Hypothalamus (tissue), 51 donors: ENCODE results near the gene MORN1.

Experiments
- DNase-seq, 51 donors: peaks; one replicate each; lab custom pipeline; 2025; lab: John Stamatoyannopoulos, UW

Gene MORN1

GRCh38 chr1:2388004-2388913, 3.1 kb downstream of the MORN1 start:
- no peak for DNase-seq

- DNase-seq, result no peak
Observed at GRCh38 chr1:2386636-2387611, 4.4 kb downstream of the MORN1 start.

- DNase-seq, result no peak
Observed at GRCh38 chr1:2385606-2386280, 5.6 kb downstream of the MORN1 start.

- DNase-seq, result peak in 1 of 51 donors; percentile 41
Observed at GRCh38 chr1:2384941-2385481, 6.3 kb downstream of the MORN1 start.

GRCh38 chr1:2384130-2384860, 7.1 kb downstream of the MORN1 start:
- no peak for DNase-seq

- no peak for DNase-seq
Observed at GRCh38 chr1:2383576-2383975, 7.8 kb downstream of the MORN1 start.

- DNase-seq, result peak in 6 of 51 donors; percentile 9 to 22 (median 11)
Observed at GRCh38 chr1:2382621-2383361, 8.6 kb downstream of the MORN1 start.

- DNase-seq, result peak in 47 of 51 donors; percentile 7 to 86 (median 59)
Observed at GRCh38 chr1:2381741-2382620, 9.4 kb downstream of the MORN1 start.

GRCh38 chr1:2380816-2381591, 10.3 kb downstream of the MORN1 start:
- DNase-seq, result no peak

GRCh38 chr1:2379733-2380404, 11.5 kb downstream of the MORN1 start:
- DNase-seq, result no peak

GRCh38 chr1:2378956-2379732, 12.2 kb downstream of the MORN1 start:
- DNase-seq, result no peak

GRCh38 chr1:2378441-2378851, 12.9 kb downstream of the MORN1 start:
- DNase-seq, result no peak

GRCh38 chr1:2377751-2378440, 13.5 kb downstream of the MORN1 start:
- DNase-seq, result no peak

- DNase-seq, result no peak
Observed at GRCh38 chr1:2376931-2377672, 14.3 kb downstream of the MORN1 start.
